Smooth muscle cell of the brain vasculature (primary cell): ENCODE measurements around the gene NSMCE3.
"Not testable (repeated sequence)": the region's sequence is repeated elsewhere in the genome, so short reads cannot be mapped to it uniquely, and the experiment has no call there.

Experiments
- DNase-seq: peaks from one replicate; pipeline ENCODE4 v3.0.0-alpha.2; 2012; ENCODE audit warnings: low read depth, low spot score

Gene NSMCE3

GRCh38 chr15:29270169-29270955 lies 740 bp upstream of the NSMCE3 start:
- no peak for DNase-seq

GRCh38 chr15:29268706-29269484 lies 727 bp downstream of the NSMCE3 start:
- DNase-seq, result no peak

GRCh38 chr15:29266052-29266582 lies 3.5 kb downstream of the NSMCE3 start:
- no peak for DNase-seq

- DNase-seq, result no peak
Observed at GRCh38 chr15:29263289-29263688, 6.3 kb downstream of the NSMCE3 start.

- DNase-seq, result no peak
Observed at GRCh38 chr15:29262738-29263137, 6.9 kb downstream of the NSMCE3 start.

GRCh38 chr15:29260896-29261295 lies 8.7 kb downstream of the NSMCE3 start:
- no peak for DNase-seq

GRCh38 chr15:29259233-29259632 lies 10.4 kb downstream of the NSMCE3 start:
- no peak for DNase-seq

- no peak for DNase-seq
Observed at GRCh38 chr15:29252234-29252633, 17.4 kb downstream of the NSMCE3 start.

GRCh38 chr15:29244544-29244943 lies 25.1 kb downstream of the NSMCE3 start:
- DNase-seq, result no peak

- no peak for DNase-seq
Observed at GRCh38 chr15:29244123-29244522, 25.5 kb downstream of the NSMCE3 start.

- DNase-seq, result no peak
Observed at GRCh38 chr15:29242456-29243242, 27.0 kb downstream of the NSMCE3 start.

GRCh38 chr15:29241207-29241606 lies 28.4 kb downstream of the NSMCE3 start:
- no peak for DNase-seq

GRCh38 chr15:29239395-29239794 lies 30.2 kb downstream of the NSMCE3 start:
- DNase-seq, result no peak

- no peak for DNase-seq
Observed at GRCh38 chr15:29233566-29233965, 36.1 kb downstream of the NSMCE3 start.

- no peak for DNase-seq
Observed at GRCh38 chr15:29226436-29227208, 43.0 kb downstream of the NSMCE3 start.

GRCh38 chr15:29225534-29226234 lies 43.9 kb downstream of the NSMCE3 start:
- DNase-seq, result no peak

GRCh38 chr15:29224987-29225363 lies 44.6 kb downstream of the NSMCE3 start:
- DNase-seq, result not testable (repeated sequence)

GRCh38 chr15:29224235-29224986 lies 45.2 kb downstream of the NSMCE3 start:
- not testable (repeated sequence) for DNase-seq

- DNase-seq, result no peak
Observed at GRCh38 chr15:29223640-29224039, 46.0 kb downstream of the NSMCE3 start.
